ENCODE data around the gene IQGAP2.

The IQGAP2 gene

DNA sequence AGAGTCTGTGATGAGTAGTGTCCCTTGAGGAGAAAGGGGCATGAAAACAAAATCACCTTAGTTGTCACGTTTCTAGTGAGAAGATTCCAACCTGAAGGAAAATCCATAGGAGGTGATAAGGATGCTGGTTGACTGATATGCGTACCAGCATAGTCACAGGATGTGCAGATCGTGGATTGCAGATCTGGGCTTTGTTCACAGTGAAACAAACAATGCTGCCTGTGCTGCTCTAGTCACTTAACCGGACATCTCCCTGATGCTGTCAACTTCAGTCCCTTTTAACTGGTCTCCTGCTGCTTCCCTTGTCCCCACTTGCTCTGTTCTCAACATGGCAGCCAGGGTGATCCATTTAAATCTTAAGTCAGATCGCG lies 89.7 kb downstream of the IQGAP2 start:
- DNase-seq (ENCODE audit: low spot score), result no peak
- no peaks in the 10 kb centered on the region for H3K9me3 Mint-ChIP-seq
- H3K27me3 Mint-ChIP-seq (ENCODE audit: low read depth), result no peaks in the 10 kb centered on the region
- H3K4me3 Mint-ChIP-seq, result no peak overlapping the region
- peaks cover 13% of the 10 kb centered on the region for H3K4me1 Mint-ChIP-seq (ENCODE audit: low read depth)
- peaks cover 3% of the 10 kb centered on the region for H3K36me3 Mint-ChIP-seq (ENCODE audit: low read depth)
- H3K27ac Mint-ChIP-seq, result no peak overlapping the region

DNA sequence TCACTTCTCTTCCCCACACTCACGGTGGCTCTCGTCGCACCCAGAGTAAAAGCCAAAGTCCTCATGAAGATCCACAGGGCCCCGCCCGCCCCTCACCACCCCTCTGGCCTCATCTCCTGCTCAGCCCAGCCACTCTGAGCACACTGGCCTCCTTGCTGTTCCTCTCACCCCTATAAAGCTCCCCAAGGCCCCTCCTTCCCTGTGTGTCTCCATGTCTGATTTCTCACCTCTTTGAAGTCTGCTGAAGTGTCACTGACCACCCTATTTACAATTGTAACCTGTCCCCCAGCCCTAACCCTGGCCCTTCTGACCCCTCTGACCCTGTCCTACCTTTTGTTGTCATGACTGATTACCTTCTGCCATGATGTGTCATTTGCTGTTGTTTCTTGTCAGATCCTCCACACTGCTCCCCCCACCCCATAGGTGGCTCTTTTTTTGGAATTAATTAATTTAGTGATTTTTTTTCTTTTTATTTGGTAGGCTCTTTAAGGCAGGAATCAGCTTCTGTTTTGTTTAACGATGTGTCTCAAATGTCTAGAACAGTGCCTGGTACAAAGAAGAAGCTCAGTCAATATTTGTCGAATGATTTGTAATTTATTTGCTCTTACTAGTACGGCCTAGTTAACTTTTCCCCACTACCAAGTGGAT lies 90.2 kb downstream of the IQGAP2 start:
- Mint-ChIP-seq H3K4me1 (ENCODE audit: low read depth) (peaks cover 15% of the 10 kb centered on the region), H3K27me3 (ENCODE audit: low read depth) (no peaks in the 10 kb centered on the region), H3K9me3 (no peaks in the 10 kb centered on the region), H3K4me3 (no peak overlapping the region), H3K27ac (no peak overlapping the region), H3K36me3 (ENCODE audit: low read depth) (peaks cover 3% of the 10 kb centered on the region)
- no peak for DNase-seq (ENCODE audit: low spot score)

DNA sequence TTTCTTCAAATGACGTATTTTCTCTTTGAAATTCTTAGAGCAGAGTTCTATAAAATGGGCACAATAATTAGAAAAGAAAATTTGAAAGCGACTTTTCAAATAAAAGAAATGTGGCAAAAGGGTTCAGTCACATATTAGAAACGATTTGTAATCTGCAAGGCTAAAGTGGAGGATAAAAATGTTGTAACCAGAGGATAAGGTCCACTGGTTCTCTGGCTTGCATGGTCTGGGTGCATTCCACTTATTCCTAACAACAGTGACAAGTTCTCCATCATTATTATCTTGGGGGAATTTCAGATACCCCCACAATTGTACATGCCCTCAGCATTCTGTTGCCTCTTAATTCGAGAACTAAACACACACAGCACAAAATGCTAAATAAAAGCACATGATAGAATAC lies 91.1 kb downstream of the IQGAP2 start:
- no peaks in the 10 kb centered on the region for H3K27me3 Mint-ChIP-seq (ENCODE audit: low read depth)
- no peak for DNase-seq (ENCODE audit: low spot score)
- H3K4me3 Mint-ChIP-seq, result no peak overlapping the region
- peaks cover 15% of the 10 kb centered on the region for H3K4me1 Mint-ChIP-seq (ENCODE audit: low read depth)
- no peaks in the 10 kb centered on the region for H3K9me3 Mint-ChIP-seq
- peaks cover 2% of the 10 kb centered on the region for H3K36me3 Mint-ChIP-seq (ENCODE audit: low read depth)
- no peak overlapping the region for H3K27ac Mint-ChIP-seq

DNA sequence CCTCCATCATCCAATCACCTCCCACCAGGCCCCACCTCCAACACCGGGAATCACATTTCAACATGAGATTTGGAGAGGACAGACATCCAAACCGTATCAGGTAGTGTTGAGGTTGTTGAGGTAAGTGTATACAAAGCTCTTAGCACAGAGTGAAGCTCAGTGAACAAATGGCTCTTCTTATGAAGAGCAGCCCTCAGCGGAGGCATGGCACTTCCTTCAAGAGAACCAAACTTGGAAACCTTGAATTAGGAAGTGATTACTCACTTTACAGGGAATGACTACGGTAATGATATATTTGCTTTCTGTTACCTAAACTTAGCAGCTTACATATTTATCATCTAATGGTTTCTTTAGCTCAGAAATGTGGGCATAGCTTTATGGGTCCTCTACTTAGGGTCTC lies 92.8 kb downstream of the IQGAP2 start:
- no peaks in the 10 kb centered on the region for H3K36me3 Mint-ChIP-seq (ENCODE audit: low read depth)
- DNase-seq (ENCODE audit: low spot score), result no peak
- H3K9me3 Mint-ChIP-seq, result no peaks in the 10 kb centered on the region
- H3K4me1 Mint-ChIP-seq (ENCODE audit: low read depth), result peaks cover 15% of the 10 kb centered on the region
- H3K27ac Mint-ChIP-seq, result no peak overlapping the region
- no peaks in the 10 kb centered on the region for H3K27me3 Mint-ChIP-seq (ENCODE audit: low read depth)
- H3K4me3 Mint-ChIP-seq, result no peak overlapping the region

DNA sequence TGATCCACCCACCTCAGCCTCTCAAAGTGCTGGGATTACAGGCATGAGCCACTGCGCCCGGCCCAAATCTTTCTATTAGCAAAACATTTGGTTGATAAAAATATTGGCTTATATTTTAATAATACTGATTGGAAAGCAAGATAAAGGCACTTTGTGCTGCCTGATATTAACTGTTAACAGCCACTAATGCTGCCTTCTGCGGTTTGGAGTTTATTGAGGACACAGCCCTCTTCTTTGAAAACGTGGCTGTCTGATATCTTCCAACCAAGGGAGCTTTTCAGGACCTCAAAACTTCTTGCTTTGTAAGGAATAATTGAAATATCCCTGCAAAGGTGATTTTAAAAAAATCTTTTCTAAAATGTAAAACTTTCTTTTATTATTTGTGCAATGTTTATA lies 94.0 kb downstream of the IQGAP2 start:
- H3K4me3 Mint-ChIP-seq, result no peak overlapping the region
- H3K9me3 Mint-ChIP-seq, result no peaks in the 10 kb centered on the region
- peaks cover 11% of the 10 kb centered on the region for H3K4me1 Mint-ChIP-seq (ENCODE audit: low read depth)
- no peaks in the 10 kb centered on the region for H3K36me3 Mint-ChIP-seq (ENCODE audit: low read depth)
- no peak for DNase-seq (ENCODE audit: low spot score)
- no peaks in the 10 kb centered on the region for H3K27me3 Mint-ChIP-seq (ENCODE audit: low read depth)
- H3K27ac Mint-ChIP-seq, result no peak overlapping the region

GRCh38 chr5:76497986-76498717 lies 95.1 kb downstream of the IQGAP2 start:
- Mint-ChIP-seq H3K36me3 (ENCODE audit: low read depth) (no peaks in the 10 kb centered on the region), H3K27ac (no peak overlapping the region), H3K4me3 (no peak overlapping the region), H3K4me1 (ENCODE audit: low read depth) (peaks cover 11% of the 10 kb centered on the region), H3K9me3 (no peaks in the 10 kb centered on the region), H3K27me3 (ENCODE audit: low read depth) (no peaks in the 10 kb centered on the region)
- no peak for DNase-seq (ENCODE audit: low spot score)

- H3K27ac Mint-ChIP-seq, result no peak overlapping the region
- H3K27me3 Mint-ChIP-seq (ENCODE audit: low read depth), result no peaks in the 10 kb centered on the region
- no peaks in the 10 kb centered on the region for H3K9me3 Mint-ChIP-seq
- no peak overlapping the region for H3K4me3 Mint-ChIP-seq
- H3K36me3 Mint-ChIP-seq (ENCODE audit: low read depth), result no peaks in the 10 kb centered on the region
- H3K4me1 Mint-ChIP-seq (ENCODE audit: low read depth), result peaks cover 14% of the 10 kb centered on the region
- DNase-seq (ENCODE audit: low spot score), result no peak
These were observed 96.5 kb downstream of the IQGAP2 start for GRCh38 chr5:76499507-76500161.

DNA sequence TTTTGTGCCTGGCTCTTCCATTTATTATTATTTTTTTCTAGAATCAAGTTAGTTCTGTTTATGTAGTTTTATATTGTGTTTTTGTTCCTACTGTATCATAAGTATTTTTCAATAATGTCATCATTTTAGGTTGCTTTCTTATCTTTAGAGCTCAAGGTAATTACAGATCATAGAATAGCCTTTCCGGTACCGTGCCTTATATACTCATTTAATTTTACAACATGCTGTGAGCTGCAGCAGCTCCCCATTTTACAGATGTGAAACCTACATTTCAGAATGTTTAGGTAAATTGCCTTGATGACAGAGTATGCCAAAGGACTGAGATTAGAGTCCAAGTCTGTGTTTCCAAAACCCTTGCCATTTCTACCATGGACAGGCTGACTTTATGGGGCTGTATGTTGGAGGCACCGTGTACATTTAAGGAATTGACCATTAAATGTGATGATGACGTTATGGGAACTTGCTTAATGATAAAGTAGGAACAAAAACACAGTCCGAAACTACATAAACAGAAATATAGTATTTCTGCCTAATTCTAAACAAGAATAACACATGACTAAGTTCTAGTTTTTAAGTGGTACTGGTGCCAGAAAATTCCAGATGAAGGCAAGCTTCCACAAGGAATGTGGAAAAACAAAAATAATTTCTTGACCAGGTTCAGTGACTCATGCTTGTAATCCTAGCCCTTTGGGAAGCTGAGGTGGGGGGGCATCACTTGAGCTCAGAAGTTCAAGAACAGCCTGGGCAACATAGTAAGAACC lies 97.7 kb downstream of the IQGAP2 start:
- no peak overlapping the region for H3K4me3 Mint-ChIP-seq
- peaks cover 22% of the 10 kb centered on the region for H3K4me1 Mint-ChIP-seq (ENCODE audit: low read depth)
- no peak overlapping the region for H3K27ac Mint-ChIP-seq
- no peak for DNase-seq (ENCODE audit: low spot score)
- no peaks in the 10 kb centered on the region for H3K27me3 Mint-ChIP-seq (ENCODE audit: low read depth)
- no peaks in the 10 kb centered on the region for H3K9me3 Mint-ChIP-seq
- no peaks in the 10 kb centered on the region for H3K36me3 Mint-ChIP-seq (ENCODE audit: low read depth)

DNA sequence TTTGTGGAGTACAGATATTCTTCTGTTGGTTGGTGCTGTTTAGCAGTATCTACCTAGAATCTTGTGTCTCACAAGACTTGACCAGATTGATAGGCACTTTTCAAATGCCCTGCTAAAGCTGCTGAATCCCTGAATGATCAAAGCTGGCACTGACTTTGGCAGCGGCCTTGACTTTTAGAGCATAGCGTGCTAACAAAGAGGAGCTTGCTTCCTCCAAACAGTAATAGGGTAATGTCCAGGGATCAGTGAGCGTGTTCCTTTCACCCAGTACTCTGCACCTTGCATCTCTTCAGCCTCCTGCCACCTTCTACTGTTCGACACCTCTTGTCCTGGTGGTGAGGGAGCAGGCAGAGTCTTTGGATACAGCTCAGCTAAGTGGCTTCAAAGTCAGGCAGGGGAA lies 100.8 kb downstream of the IQGAP2 start:
- no peak overlapping the region for H3K4me3 Mint-ChIP-seq
- DNase-seq (ENCODE audit: low spot score), result no peak
- H3K4me1 Mint-ChIP-seq (ENCODE audit: low read depth), result peaks cover 16% of the 10 kb centered on the region
- H3K36me3 Mint-ChIP-seq (ENCODE audit: low read depth), result no peaks in the 10 kb centered on the region
- H3K9me3 Mint-ChIP-seq, result no peaks in the 10 kb centered on the region
- no peaks in the 10 kb centered on the region for H3K27me3 Mint-ChIP-seq (ENCODE audit: low read depth)
- H3K27ac Mint-ChIP-seq, result no peak overlapping the region

GRCh38 chr5:76504901-76505564 lies 101.9 kb downstream of the IQGAP2 start:
- H3K4me3 Mint-ChIP-seq, result no peak overlapping the region
- no peaks in the 10 kb centered on the region for H3K27me3 Mint-ChIP-seq (ENCODE audit: low read depth)
- no peaks in the 10 kb centered on the region for H3K9me3 Mint-ChIP-seq
- H3K27ac Mint-ChIP-seq, result no peak overlapping the region
- DNase-seq (ENCODE audit: low spot score), result no peak
- H3K36me3 Mint-ChIP-seq (ENCODE audit: low read depth), result no peaks in the 10 kb centered on the region
- H3K4me1 Mint-ChIP-seq (ENCODE audit: low read depth), result peaks cover 16% of the 10 kb centered on the region

GRCh38 chr5:76513476-76513875 lies 110.4 kb downstream of the IQGAP2 start:
- H3K9me3 Mint-ChIP-seq, result peaks cover 3% of the 10 kb centered on the region
- no peak overlapping the region for H3K4me3 Mint-ChIP-seq
- H3K27ac Mint-ChIP-seq, result no peak overlapping the region

GRCh38 chr5:76514292-76514691 lies 111.2 kb downstream of the IQGAP2 start:
- Mint-ChIP-seq H3K27ac (no peak overlapping the region), H3K4me1 (ENCODE audit: low read depth) (peaks cover 2% of the 10 kb centered on the region), H3K9me3 (peaks cover 3% of the 10 kb centered on the region), H3K4me3 (no peak overlapping the region), H3K36me3 (ENCODE audit: low read depth) (peaks cover 12% of the 10 kb centered on the region), H3K27me3 (ENCODE audit: low read depth) (no peaks in the 10 kb centered on the region)
- no peak for DNase-seq (ENCODE audit: low spot score)

More at GRCh38 chr5:76513476-76513875, 110.4 kb downstream of the IQGAP2 start:
- peaks cover 12% of the 10 kb centered on the region for H3K36me3 Mint-ChIP-seq (ENCODE audit: low read depth)
- H3K4me1 Mint-ChIP-seq (ENCODE audit: low read depth), result peaks cover 2% of the 10 kb centered on the region
- DNase-seq (ENCODE audit: low spot score), result no peak
- H3K27me3 Mint-ChIP-seq (ENCODE audit: low read depth), result no peaks in the 10 kb centered on the region

DNA sequence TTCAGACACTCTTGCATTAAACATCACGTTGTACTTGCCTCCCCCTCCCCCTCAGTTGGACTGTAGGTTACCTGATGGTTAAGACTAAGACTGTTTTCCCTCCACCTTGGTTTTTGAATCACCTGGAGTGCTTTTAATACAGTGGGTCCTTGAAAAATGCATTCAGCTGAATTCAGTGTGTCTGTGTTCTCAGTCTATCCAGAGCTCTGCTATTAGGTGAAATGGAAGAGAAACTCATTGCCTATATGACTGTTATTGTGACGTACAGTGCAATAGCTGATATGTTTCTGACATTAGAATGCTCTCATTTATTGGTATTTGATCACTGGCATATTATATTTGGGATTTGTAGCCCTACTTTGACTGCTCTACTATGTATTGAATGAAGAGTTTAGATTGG lies 111.6 kb downstream of the IQGAP2 start:
- DNase-seq (ENCODE audit: low spot score), result no peak
- Mint-ChIP-seq H3K36me3 (ENCODE audit: low read depth) (peaks cover 12% of the 10 kb centered on the region), H3K4me1 (ENCODE audit: low read depth) (peaks cover 2% of the 10 kb centered on the region), H3K4me3 (no peak overlapping the region), H3K27me3 (ENCODE audit: low read depth) (no peaks in the 10 kb centered on the region), H3K9me3 (peaks cover 3% of the 10 kb centered on the region), H3K27ac (no peak overlapping the region)

Measured in T-helper 2 cell treated with Interferon-gamma antibody and Interleukin-4, amounts not matched to agents 5 μg/mL and 100 μg/mL, for 36 hours (primary cell).